ENCODE data around the gene SPOCK1.

Gene SPOCK1

GRCh38 chr5:137022043-137022442, 477.1 kb downstream of the SPOCK1 start:
- Mint-ChIP-seq H3K4me1 (no peaks in the 10 kb centered on the region), H3K9me3 (no peaks in the 10 kb centered on the region), H3K4me3 (no peak overlapping the region), H3K27me3 (ENCODE audit: low read depth, poor library complexity) (peaks cover 6% of the 10 kb centered on the region), H3K36me3 (ENCODE audit: low read depth) (no peaks in the 10 kb centered on the region), H3K27ac (no peak overlapping the region)
- no peak for TF ChIP-seq CTCF (IDR thresholded peaks at IDR 0.05)
- no peak for DNase-seq

- no peak overlapping the region for H3K4me3 Mint-ChIP-seq
- H3K27ac Mint-ChIP-seq = no peak overlapping the region
- no peaks in the 10 kb centered on the region for H3K4me1 Mint-ChIP-seq
- H3K9me3 Mint-ChIP-seq = no peaks in the 10 kb centered on the region
- no peaks in the 10 kb centered on the region for H3K36me3 Mint-ChIP-seq (ENCODE audit: low read depth)
- TF ChIP-seq CTCF (IDR thresholded peaks at IDR 0.05) = no peak
- H3K27me3 Mint-ChIP-seq (ENCODE audit: low read depth, poor library complexity) = peaks cover 3% of the 10 kb centered on the region
- DNase-seq = no peak
Measured at GRCh38 chr5:137019229-137019628, 479.9 kb downstream of the SPOCK1 start.

- Mint-ChIP-seq H3K27me3 (ENCODE audit: low read depth, poor library complexity) (peaks cover 7% of the 10 kb centered on the region), H3K27ac (no peak overlapping the region), H3K36me3 (ENCODE audit: low read depth) (no peaks in the 10 kb centered on the region), H3K9me3 (no peaks in the 10 kb centered on the region), H3K4me1 (no peaks in the 10 kb centered on the region), H3K4me3 (no peak overlapping the region)
- DNase-seq = no peak
- TF ChIP-seq CTCF (IDR thresholded peaks at IDR 0.05) = no peak
Measured at GRCh38 chr5:137016783-137017324, 482.3 kb downstream of the SPOCK1 start.

- Mint-ChIP-seq H3K9me3 (no peaks in the 10 kb centered on the region), H3K4me1 (no peaks in the 10 kb centered on the region), H3K27me3 (ENCODE audit: low read depth, poor library complexity) (peaks cover 10% of the 10 kb centered on the region), H3K27ac (no peak overlapping the region), H3K36me3 (ENCODE audit: low read depth) (no peaks in the 10 kb centered on the region), H3K4me3 (no peak overlapping the region)
- no peak for DNase-seq
- no peak for TF ChIP-seq CTCF (IDR thresholded peaks at IDR 0.05)
Measured at GRCh38 chr5:137015540-137016116, 483.5 kb downstream of the SPOCK1 start.

- no peaks in the 10 kb centered on the region for H3K4me1 Mint-ChIP-seq
- no peak for TF ChIP-seq CTCF (IDR thresholded peaks at IDR 0.05)
- no peak overlapping the region for H3K4me3 Mint-ChIP-seq
- peaks cover 17% of the 10 kb centered on the region for H3K27me3 Mint-ChIP-seq (ENCODE audit: low read depth, poor library complexity)
- DNase-seq = no peak
- no peaks in the 10 kb centered on the region for H3K9me3 Mint-ChIP-seq
- no peaks in the 10 kb centered on the region for H3K36me3 Mint-ChIP-seq (ENCODE audit: low read depth)
- H3K27ac Mint-ChIP-seq = no peak overlapping the region
Measured at GRCh38 chr5:137014731-137015130, 484.4 kb downstream of the SPOCK1 start.

GRCh38 chr5:137010226-137010625, 488.9 kb downstream of the SPOCK1 start:
- H3K4me1 Mint-ChIP-seq = no peaks in the 10 kb centered on the region
- H3K4me3 Mint-ChIP-seq = no peak overlapping the region
- H3K36me3 Mint-ChIP-seq (ENCODE audit: low read depth) = no peaks in the 10 kb centered on the region
- H3K27me3 Mint-ChIP-seq (ENCODE audit: low read depth, poor library complexity) = peaks cover 26% of the 10 kb centered on the region
- no peak for TF ChIP-seq CTCF (IDR thresholded peaks at IDR 0.05)
- no peaks in the 10 kb centered on the region for H3K9me3 Mint-ChIP-seq
- DNase-seq = no peak
- H3K27ac Mint-ChIP-seq = no peak overlapping the region

All from nephron progenitor cell (in vitro differentiated cells).